DMS53 treated with DMSO at 0.1 percent for 48 hours (cell line): Measurements from ENCODE around the gene CACNA2D3.
"Not testable (repeated sequence)": the region's sequence is repeated elsewhere in the genome, so short reads cannot be mapped to it uniquely, and the experiment has no call there.

ENCODE experiments used
- DNase-seq: peaks from one replicate; lab custom pipeline; 2025; ENCODE audit not compliant: unreplicated experiment; lab: John Stamatoyannopoulos, UW

The CACNA2D3 gene

DNA sequence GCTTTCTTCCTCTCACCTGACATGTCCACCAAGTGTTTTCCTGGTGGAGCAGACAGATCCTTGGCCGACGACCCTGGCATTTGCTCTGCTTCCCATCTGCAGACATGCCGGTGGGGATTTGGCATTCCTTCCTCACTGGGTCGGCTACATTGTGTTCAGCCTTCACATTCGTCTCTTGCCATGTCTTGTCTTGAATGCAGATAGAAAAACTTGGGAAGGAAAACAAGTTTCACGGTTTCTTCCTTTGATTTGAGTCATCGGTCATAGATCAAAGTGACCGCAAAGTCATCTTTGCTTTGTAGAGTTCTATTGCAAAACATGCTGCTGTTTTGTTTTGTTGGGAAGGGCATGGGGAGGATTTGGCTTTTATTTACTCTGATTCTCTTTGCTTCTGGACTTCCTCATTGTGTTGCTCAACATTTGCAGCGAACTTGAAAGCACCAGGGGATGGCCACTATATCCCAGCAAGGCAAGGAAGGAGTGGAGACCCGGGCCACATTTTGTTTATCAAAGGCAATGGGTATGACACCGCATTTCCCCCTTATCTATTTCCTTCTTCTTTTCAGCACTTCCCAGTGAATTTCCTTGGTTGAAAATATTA, 321.3 kb downstream of the CACNA2D3 start:
- no peak for DNase-seq

- no peak for DNase-seq
Observed at GRCh38 chr3:54445630-54446029, 323.3 kb downstream of the CACNA2D3 start.

- no peak for DNase-seq
Observed at GRCh38 chr3:54447427-54447826, 325.1 kb downstream of the CACNA2D3 start.

GRCh38 chr3:54454806-54455205, 332.5 kb downstream of the CACNA2D3 start:
- no peak for DNase-seq

GRCh38 chr3:54458357-54458756, 336.0 kb downstream of the CACNA2D3 start:
- no peak for DNase-seq

DNA sequence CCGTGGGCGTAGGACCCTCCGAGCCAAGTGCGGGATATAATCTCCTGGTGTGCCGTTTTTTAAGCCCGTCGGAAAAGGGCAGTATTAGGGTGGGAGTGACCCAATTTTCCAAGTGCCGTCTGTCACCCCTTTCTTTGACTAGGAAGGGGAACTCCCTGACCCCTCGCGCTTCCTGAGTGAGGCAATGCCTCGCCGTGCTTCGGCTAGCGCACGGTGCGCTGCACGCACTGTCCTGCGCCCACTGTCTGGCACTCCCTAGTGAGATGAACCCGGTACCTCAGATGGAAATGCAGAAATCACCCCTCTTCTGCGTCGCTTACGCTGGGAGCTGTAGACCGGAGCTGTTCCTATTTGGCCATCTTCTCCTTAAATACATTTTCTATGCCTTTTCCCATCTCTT, 342.2 kb downstream of the CACNA2D3 start:
- not testable (repeated sequence) for DNase-seq

DNA sequence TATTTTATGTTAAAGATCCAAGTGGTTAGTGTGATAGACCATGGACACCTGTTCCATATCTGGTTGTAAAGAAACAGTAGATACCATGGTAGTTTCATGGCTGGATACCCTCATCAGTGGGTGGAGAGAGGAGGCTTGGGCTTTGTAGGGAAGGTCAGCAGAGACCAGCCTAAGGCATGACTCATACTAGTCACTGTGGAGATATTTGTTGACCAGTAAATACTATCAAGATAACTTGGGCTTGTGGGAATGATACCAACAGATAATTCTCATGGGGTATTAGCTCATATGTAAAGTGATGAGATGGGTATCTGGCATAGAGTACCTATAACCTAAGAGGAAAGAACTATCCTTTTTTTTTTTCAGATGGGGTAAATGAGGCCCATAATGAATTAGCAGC, 354.5 kb downstream of the CACNA2D3 start:
- DNase-seq: no peak

- no peak for DNase-seq
Observed at GRCh38 chr3:54481606-54482365, 359.4 kb downstream of the CACNA2D3 start.

- no peak for DNase-seq
Observed at GRCh38 chr3:54484334-54484733, 362.0 kb downstream of the CACNA2D3 start.

DNA sequence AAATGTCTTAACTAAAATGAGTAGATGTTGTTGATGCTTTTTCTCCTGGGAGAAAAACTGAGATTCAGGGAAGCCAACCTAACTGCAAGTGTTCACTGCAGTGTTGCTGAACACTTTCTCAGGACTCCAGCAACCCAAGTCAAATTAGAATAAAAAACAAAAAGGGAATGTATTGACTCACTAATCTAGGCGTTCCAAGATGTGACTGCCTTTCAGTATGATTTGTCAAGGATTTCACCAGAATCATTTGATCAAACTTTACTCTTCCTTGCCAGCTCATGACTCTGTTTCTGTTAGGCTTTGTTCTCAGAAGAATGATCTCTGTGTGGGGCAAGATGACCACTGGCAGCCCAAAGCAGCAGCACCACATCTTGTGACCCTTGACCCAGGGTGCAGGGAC, 364.0 kb downstream of the CACNA2D3 start:
- no peak for DNase-seq

DNA sequence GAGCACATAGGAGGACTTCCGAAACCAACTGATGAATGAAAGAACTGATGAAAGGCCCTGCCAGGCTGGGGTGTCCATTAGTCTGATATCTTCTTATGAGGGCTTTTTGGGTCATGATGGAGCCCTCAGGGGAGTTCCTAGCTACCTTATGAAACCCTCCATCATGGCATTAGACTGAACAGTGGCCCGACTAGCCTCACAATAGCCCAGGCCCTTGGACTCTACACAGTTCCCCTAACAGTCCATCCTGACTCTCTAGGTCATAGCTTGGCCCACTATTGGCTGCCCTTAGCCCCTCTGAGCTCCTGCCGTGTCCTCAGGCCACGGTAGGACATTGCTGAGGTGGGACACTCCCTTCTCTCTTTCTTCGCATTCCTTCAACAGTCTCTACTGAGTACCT, 365.9 kb downstream of the CACNA2D3 start:
- DNase-seq: no peak

- DNase-seq: no peak
Observed at GRCh38 chr3:54494209-54494608, 371.9 kb downstream of the CACNA2D3 start.

- DNase-seq: no peak
Observed at GRCh38 chr3:54506603-54507002, 384.3 kb downstream of the CACNA2D3 start.

DNA sequence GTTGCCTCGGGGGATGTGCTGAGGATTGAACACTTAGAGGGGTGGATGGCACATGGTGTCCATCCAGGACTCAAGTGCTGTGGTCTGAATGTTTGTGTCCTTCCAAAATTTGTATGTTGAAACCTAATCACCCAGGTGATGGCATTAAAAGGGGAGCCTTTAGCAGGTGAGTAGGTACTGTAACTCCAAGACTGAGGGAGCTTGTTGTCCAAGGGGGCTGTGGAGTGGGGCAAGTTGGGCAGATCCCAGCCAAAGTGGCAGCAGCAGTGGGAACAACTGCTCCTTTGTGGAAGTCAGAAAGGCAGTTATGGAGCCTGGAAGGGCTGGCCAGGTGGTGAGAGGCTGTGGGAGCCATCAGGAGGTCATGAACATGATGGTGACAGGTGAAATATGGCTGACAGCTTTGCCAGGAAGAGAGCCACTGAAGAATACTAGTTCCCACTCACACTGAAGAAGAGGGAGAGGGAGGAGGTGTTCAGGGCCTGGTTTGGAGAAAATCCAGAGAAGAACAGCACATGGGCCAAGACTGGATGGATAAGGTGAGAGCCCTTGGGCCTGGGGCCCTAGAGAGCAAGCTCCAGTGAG, 385.6 kb downstream of the CACNA2D3 start:
- no peak for DNase-seq

- DNase-seq: no peak
Observed at GRCh38 chr3:54510506-54510905, 388.2 kb downstream of the CACNA2D3 start.

- no peak for DNase-seq
Observed at GRCh38 chr3:54511766-54512365, 389.5 kb downstream of the CACNA2D3 start.

GRCh38 chr3:54514006-54514405, 391.7 kb downstream of the CACNA2D3 start:
- DNase-seq: no peak

DNA sequence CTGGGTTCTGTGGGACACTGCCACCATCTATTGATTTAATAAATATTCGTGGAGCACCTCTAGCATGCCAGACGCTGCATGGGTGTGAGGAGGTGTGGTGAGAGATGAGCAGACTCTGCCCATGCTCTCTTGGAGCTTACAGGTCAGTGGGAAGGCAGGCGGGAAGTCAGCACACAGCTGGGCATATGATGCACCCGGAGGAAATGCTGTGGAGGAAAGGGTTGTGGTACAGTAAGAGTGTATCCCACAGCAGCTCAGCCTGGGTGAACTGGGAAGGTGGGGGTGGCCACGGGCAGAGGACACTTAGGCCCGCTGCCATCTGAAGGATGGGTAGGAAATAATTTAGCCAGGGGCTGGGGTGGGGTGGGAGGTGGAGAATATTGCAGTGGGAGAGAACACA, 392.1 kb downstream of the CACNA2D3 start:
- no peak for DNase-seq

- DNase-seq: no peak
Observed at GRCh38 chr3:54515441-54516213, 393.3 kb downstream of the CACNA2D3 start.

DNA sequence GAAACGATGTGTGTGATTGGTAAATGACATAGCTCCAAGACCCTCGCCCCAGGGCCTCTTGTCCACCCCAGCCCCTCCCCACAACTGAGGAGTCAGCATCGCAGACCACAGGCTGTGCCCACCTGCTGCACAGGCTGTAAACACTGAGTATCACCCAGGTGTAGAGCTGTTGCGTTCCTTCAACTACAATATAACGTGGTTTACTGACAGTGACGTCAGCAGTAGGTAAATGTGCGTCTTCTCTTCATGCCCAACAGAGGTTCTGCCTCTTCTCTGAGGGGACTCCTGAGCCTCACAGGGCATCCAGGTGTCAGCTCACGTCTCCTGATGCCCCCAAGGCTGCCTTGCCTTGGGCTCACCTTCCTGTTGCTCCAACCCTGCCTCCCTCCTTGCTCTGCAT, 395.1 kb downstream of the CACNA2D3 start:
- no peak for DNase-seq

GRCh38 chr3:54518011-54518675, 395.8 kb downstream of the CACNA2D3 start:
- no peak for DNase-seq
